Endothelial cell of umbilical vein (primary cell): ENCODE data around the gene RAB5IF. TPM values are rescaled to one million over a fixed set of nuclear protein-coding genes. Genes with fewer than 3 reads are reported as not detected.

Experiments
- BruUV-seq: library from RNA; stranded (reverse); fragments of 400-500 nt; replicated peaks from 2 replicates; lab custom pipeline; 2021; lab: Mats Ljungman, UMichigan
- CTCF ChIA-PET: fragments of 300-600, 350-600 bp; sonication (Branson Sonifier 250); formaldehyde crosslinking; loops from one replicate; lab custom pipeline; 2021; ENCODE audit warnings: antibody characterized with exemption, inconsistent platforms; lab: Charles Lee
- POLR2A ChIA-PET: fragments of 300-600, 350-600 bp; sonication (Branson Sonifier 250); formaldehyde crosslinking; loops from one replicate; lab custom pipeline; 2021; ENCODE audit warnings: antibody characterized with exemption, inconsistent platforms; lab: Charles Lee
- DNase-seq: peaks from one replicate; pipeline ENCODE4 v3.0.0-alpha.2; 2011; ENCODE audit warnings: low read depth, low spot score
- FAIRE-seq: peaks from 2 replicates; lab custom pipeline; 2011; peaks lifted over from hg19 to GRCh38; lab: Jason Lieb, UNC
- H2AFZ ChIP-seq: 2 replicates; pipeline ENCODE4 v1.6.0; 2012; ENCODE audit warnings: low read depth, low read length, control low read depth, inconsistent platforms
- H3K27ac ChIP-seq: 2 replicates; pipeline ENCODE4 v1.5.1; 2011; ENCODE audit warnings: low read depth, mild to moderate bottlenecking, control low read depth, low read length, moderate library complexity; ENCODE audit not compliant: insufficient read depth
- H3K27me3 ChIP-seq, 2 experiments: 2 replicates each; pipeline versions ENCODE4 v1.6.0 to v1.6.1; 2011; ENCODE audit warnings: low read length in 2 of 2, mixed read lengths in 1 of 2; ENCODE audit not compliant: control insufficient read depth in 2 of 2, insufficient read depth in 2 of 2
- H3K36me3 ChIP-seq, 2 experiments: 2 replicates in 1 of 2; 3 replicates in 1 of 2; pipeline ENCODE4 v1.5.1; 2011; ENCODE audit warnings: low read length in 2 of 2, mild to moderate bottlenecking in 1 of 2, moderate library complexity in 1 of 2; ENCODE audit not compliant: control insufficient read depth in 2 of 2, insufficient read depth in 2 of 2; ENCODE audit errors: extremely low read depth in 1 of 2
- H3K4me1 ChIP-seq: 3 replicates; pipeline ENCODE4 v1.5.1; 2011; ENCODE audit warnings: mild to moderate bottlenecking, low read length; ENCODE audit not compliant: control insufficient read depth, insufficient read depth; ENCODE audit errors: extremely low read depth
- H3K4me2 ChIP-seq: 2 replicates; pipeline ENCODE4 v1.6.1; 2011; ENCODE audit warnings: low read length, control low read depth, mixed read lengths; ENCODE audit not compliant: insufficient read depth
- H3K4me3 ChIP-seq, 3 experiments: fragments of 200-600 bp in 1 of 3; sonication (generic), shearing (Covaris generic) in 1 of 3; replicated peaks in 1 of 3; 2 replicates each; pipeline ENCODE4 v1.5.1; 2011 to 2016; ENCODE audit warnings: control low read depth in 3 of 3, low read length in 3 of 3, mild to moderate bottlenecking in 2 of 3, inconsistent platforms in 1 of 3, low read depth in 1 of 3, moderate library complexity in 1 of 3; ENCODE audit not compliant: insufficient read depth in 1 of 3
- H3K79me2 ChIP-seq: 2 replicates; pipeline ENCODE4 v1.6.0; 2012; ENCODE audit warnings: low read length, inconsistent platforms; ENCODE audit not compliant: control insufficient read depth, insufficient read depth
- H3K9ac ChIP-seq: replicated peaks from 2 replicates; pipeline ENCODE3; 2011; ENCODE audit warnings: low read length, control low read depth; ENCODE audit not compliant: insufficient read depth; ENCODE audit errors: extremely low read depth
- H3K9me1 ChIP-seq: replicated peaks from 3 replicates; pipeline ENCODE4 v1.6.0; 2011; ENCODE audit warnings: mild to moderate bottlenecking, low read length; ENCODE audit not compliant: control insufficient read depth, insufficient read depth; ENCODE audit errors: extremely low read depth
- H3K9me3 ChIP-seq: replicated peaks from 2 replicates; pipeline ENCODE4 v1.5.1; 2012; ENCODE audit warnings: low read length, inconsistent platforms; ENCODE audit not compliant: control insufficient read depth, insufficient read depth
- H4K20me1 ChIP-seq: replicated peaks from 2 replicates; pipeline ENCODE3; 2011; ENCODE audit warnings: mild to moderate bottlenecking, low read length; ENCODE audit not compliant: control insufficient read depth, insufficient read depth; ENCODE audit errors: extremely low read depth
- CTCF ChIP-seq, 2 donors: IDR thresholded peaks; 1 replicate in 1 of 2; 2 replicates in 1 of 2; pipeline ENCODE4 v1.5.1; 2011; ENCODE audit warnings: low read length in 2 of 2, mild to moderate bottlenecking in 2 of 2, moderate library complexity in 2 of 2, control low read depth in 1 of 2, inconsistent platforms in 1 of 2, low read depth in 1 of 2; ENCODE audit not compliant: insufficient read depth in 1 of 2; ENCODE audit errors: extremely low read depth in 1 of 2
- EZH2 ChIP-seq: IDR thresholded peaks from 2 replicates; pipeline ENCODE4 v1.6.1; 2012; ENCODE audit warnings: borderline replicate concordance, low read depth, mild to moderate bottlenecking, moderate library complexity, low read length, inconsistent platforms; ENCODE audit not compliant: severe bottlenecking
- FOS ChIP-seq: IDR thresholded peaks from 2 replicates; pipeline ENCODE4 v1.6.1; 2011; ENCODE audit warnings: mild to moderate bottlenecking, low read length, moderate library complexity, borderline replicate concordance; ENCODE audit not compliant: insufficient read depth
- GATA2 ChIP-seq: IDR thresholded peaks from 2 replicates; pipeline ENCODE4 v1.7.0; 2011; ENCODE audit warnings: low read depth, mild to moderate bottlenecking, moderate library complexity, mixed read lengths, low read length; ENCODE audit not compliant: insufficient read length, insufficient read depth
- JUN ChIP-seq: IDR thresholded peaks from 2 replicates; pipeline ENCODE4 v1.6.1; 2011; ENCODE audit warnings: borderline replicate concordance, low read depth; ENCODE audit not compliant: insufficient read length, insufficient read depth
- MAX ChIP-seq: IDR thresholded peaks from 2 replicates; pipeline ENCODE4 v1.6.1; 2011; ENCODE audit not compliant: insufficient read depth, insufficient read length
- MYC ChIP-seq: IDR thresholded peaks from one replicate; pipeline ENCODE4 v1.6.1; 2011; ENCODE audit warnings: mild to moderate bottlenecking, low read depth, low read length
- POLR2A ChIP-seq: IDR thresholded peaks from 2 replicates; pipeline ENCODE4 v1.6.1; 2012; ENCODE audit warnings: low read depth, mild to moderate bottlenecking, control low read depth, low read length
- POLR2AphosphoS5 ChIP-seq: IDR thresholded peaks from 2 replicates; pipeline ENCODE4 v1.6.1; 2012; ENCODE audit warnings: low read depth, mild to moderate bottlenecking, control low read depth, low read length, moderate library complexity; ENCODE audit not compliant: insufficient read depth
- dilution Hi-C: fragments of 300-500 bp; cut with MboI; formaldehyde crosslinking; loops from one replicate; pipeline ENCODE4 v1.15.0; 2019; ENCODE audit warnings: low sequenced_read_pairs; ENCODE audit not compliant: extremely low pct_ligation_motif_present
- intact Hi-C: fragments of 100-400 bp; cut with micrococcal nuclease; formaldehyde crosslinking; loops from one replicate; pipeline ENCODE4 v1.10.0; 2022
- polyA plus RNA-seq, 4 experiments: library from polyadenylated mRNA; depleted of rRNA in 3 of 4; stranded (reverse) in 3 of 4; unstranded in 1 of 4; fragments of >200 nt; gene quantifications; 2 replicates each; pipeline versions ENCODE4 v1.2.1 to v1.2.3, GENCODE V29; 2011 to 2012; ENCODE audit warnings: missing spikeins in 1 of 4
- total RNA-seq: library from RNA; stranded (reverse); gene quantifications from 2 replicates; pipeline ENCODE4 v1.2.3, GENCODE V29; 2021

RAB5IF gene
- total and polyA plus RNA-seq, 2 donors (not counting 3 experiments of a cell fraction or from before 2014, with no cell fraction given) = 113 to 162 TPM

GRCh38 chr20:36628076-36628475 lies 22.5 kb downstream of the RAB5IF start:
- no peaks in the 10 kb centered on the region for H4K20me1 ChIP-seq
- H3K9me1 ChIP-seq = no peaks in the 10 kb centered on the region
- no peak overlapping the region for H3K4me2 ChIP-seq
- dilution Hi-C loops = no loop called here
- CTCF ChIA-PET = no interaction called here
- H3K27ac ChIP-seq = no peak overlapping the region
- no peak for DNase-seq
- no peak for FAIRE-seq
- H3K9me3 ChIP-seq = no peaks in the 10 kb centered on the region
- H3K9ac ChIP-seq = no peak overlapping the region
- H2AFZ ChIP-seq = no peak overlapping the region
- no TSS peak for BruUV-seq
- no peaks in the 10 kb centered on the region for H3K36me3 ChIP-seq
- POLR2A ChIA-PET = no interaction called here
- TF ChIP-seq POLR2A = no peak
- no peak for TF ChIP-seq POLR2AphosphoS5
- no peak for TF ChIP-seq MAX
- TF ChIP-seq MYC = no peak
- TF ChIP-seq JUN = no peak
- no peak for TF ChIP-seq GATA2
- TF ChIP-seq EZH2 = no peak
- no peak for TF ChIP-seq CTCF (IDR thresholded peaks at IDR 0.05; ENCODE audit: extremely low read depth in 1 of 2, insufficient read depth in 1 of 2, low read depth in 1 of 2, low read length in 2 of 2)
- no peak for TF ChIP-seq FOS
- H3K79me2 ChIP-seq = no peaks in the 10 kb centered on the region
- intact Hi-C loops = no loop called here
- no peak overlapping the region for H3K4me3 ChIP-seq
- H3K27me3 ChIP-seq = no peaks in the 10 kb centered on the region
- no peaks in the 10 kb centered on the region for H3K4me1 ChIP-seq
